NCI-H2081 treated with DMSO at 0.1 percent for 48 hours (cell line): ENCODE measurements around the gene SLAMF7.
"Not testable (repeated sequence)": the region's sequence is repeated elsewhere in the genome, so short reads cannot be mapped to it uniquely, and the experiment has no call there.

Source experiments
- DNase-seq: peaks from one replicate; lab custom pipeline; 2025; lab: John Stamatoyannopoulos, UW

The SLAMF7 gene

DNA sequence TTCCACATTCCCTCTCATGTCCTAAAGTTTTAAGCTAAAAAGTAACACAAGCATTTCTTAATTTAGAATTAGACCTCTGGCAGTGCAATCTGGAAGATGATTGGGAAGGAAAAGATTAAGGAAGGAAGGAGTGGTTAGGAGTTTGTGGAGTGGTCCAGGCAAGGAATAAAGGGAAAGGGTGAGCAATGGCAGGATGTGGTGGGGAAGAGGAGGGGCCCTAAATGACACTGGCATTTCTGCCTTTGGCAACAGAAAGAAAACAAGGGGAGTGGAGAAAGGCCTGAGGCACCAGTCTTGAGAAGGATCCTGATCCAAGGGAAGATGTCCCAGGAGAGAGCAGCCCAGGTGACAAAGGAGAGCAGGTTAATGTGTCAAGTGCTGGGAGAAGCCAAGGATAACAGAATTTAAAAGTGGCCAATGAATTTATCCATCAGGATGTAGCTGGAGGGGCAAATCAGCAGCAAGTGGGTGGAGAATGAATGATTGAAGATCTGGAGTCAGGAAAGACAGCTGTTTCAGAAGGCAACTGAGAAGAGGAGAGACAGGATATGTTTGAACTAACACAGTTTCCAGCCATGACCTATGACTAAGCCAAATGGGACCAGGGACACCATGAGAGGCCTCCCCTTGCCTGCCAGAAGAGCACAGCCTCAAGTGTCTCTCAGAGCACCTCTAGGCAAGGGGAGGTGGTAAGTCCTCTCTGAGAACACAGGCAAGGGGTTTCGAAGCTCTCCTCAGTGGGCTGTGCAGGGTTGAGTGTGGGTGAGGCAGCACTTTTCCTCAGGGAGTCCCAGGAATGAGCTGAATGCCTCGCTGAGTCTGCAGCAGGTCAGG lies 36.1 kb downstream of the SLAMF7 start:
- DNase-seq, result no peak

DNA sequence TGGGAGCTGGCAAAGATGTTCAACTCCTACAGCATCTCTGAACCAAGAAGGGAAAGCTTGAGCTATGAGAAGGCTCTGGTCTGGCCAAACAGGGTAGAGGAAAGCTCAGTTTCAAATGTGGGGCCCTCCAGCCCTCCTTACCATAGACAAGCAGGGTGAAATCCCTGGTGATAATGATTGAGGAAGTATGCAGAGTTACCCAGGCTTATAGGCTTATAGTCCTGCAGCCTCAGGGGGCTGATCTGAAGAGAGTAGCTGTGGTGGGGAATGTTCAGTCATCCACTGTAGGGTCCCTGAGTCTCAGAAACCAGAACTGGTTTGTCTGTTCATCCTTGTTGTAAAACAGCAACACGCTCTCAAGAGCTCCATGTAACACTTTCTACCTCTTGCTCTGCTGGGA lies 37.1 kb downstream of the SLAMF7 start:
- no peak for DNase-seq

DNA sequence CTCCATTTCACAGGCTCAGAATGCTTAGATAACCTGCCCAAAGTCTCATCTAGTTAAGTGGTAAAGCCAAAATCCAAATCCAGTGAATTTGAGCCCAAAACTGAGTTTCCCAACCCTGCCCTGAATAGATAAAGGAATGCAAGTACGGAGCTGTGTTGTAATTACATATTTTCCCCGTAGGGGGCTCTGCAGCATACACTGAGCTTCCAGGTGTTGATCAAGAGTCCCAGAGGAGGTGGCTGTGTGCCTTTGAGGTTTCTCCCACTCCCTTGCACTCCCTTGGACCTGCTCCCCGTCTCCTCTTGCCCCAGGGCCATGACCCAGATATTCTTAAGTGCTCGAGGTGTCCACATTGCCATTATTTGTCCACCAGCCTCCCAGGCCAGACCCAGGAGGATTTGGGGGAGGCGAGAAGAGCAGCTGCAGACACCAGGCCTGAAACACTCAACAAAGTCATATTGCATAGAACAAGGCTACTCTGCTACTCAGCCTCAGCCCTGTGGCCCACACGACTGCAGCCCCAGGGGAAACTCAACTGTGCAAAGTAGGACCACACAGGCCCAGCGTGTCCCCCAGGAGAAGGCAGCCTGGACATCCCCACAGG lies 38.5 kb downstream of the SLAMF7 start:
- no peak for DNase-seq

DNA sequence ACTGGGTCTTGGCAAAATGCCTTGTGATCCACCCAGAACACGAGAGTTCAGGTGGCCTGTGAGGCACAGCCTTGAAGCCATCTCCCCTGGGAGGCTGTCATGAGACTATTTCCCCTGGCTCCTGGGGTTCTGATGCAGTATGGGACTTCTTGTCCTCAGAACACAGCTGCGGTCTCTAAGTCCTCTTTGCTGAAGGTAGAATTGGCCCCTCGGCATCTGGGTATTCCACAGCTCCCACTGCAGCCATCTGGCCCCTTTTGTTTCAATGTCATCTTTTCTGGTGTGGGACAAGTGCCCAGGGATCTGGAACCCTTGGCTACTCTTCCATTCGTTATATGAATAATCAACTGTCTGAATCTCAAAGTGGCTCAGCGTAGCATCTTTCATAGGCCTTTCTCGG lies 39.9 kb downstream of the SLAMF7 start:
- DNase-seq, result no peak

DNA sequence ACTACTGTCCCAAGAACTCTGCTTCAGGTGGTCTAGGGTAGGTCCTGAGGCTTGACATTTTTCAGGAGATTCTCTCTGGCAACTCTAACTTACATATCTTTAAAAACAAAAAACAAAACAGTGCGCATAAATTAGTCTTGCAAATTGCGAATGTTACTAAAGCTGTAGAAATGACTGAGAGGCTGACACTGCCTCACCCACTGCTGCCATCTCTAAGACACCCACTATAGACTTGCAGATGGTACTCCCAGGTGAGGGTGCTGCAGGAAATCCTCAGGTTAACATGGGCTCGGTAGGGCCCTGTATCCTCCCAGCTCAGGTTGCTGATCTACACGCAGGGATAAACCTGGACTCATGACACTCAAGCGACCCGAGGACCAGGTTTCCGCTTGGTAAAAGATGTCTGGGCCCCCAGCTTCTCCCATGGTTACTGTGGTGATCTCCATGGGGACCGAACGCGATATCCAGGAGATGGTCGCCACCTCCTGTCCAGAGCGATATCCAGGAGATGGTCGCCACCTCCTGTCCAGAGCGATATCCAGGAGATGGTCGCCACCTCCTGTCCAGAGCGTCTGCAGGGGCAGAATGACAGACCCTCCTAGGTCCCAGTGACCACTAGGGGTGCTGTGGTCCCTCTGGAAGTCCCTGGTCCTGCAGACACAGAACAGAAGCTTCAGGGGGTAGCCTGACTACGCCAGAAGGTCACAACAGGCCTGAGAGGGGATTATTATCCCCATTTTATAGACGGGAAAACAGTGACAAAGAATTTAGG lies 40.8 kb downstream of the SLAMF7 start:
- no peak for DNase-seq

DNA sequence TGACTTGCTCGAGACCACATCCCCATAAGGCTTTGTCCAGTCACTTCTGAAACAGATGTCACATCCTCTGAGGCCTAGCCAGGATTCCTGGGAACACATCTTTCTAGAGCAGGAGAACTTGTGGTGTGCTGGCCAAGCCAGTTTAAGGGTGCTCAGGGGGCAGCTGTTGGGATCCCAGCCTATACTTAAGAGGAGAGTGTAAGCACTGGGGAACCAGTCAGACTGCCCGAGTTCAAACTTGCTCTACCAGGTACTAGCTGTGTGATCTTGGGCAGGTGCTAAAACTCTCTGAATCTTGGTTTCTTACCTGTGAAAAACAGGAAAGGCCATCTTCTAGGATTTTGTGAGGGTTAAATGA lies 41.3 kb downstream of the SLAMF7 start:
- no peak for DNase-seq

DNA sequence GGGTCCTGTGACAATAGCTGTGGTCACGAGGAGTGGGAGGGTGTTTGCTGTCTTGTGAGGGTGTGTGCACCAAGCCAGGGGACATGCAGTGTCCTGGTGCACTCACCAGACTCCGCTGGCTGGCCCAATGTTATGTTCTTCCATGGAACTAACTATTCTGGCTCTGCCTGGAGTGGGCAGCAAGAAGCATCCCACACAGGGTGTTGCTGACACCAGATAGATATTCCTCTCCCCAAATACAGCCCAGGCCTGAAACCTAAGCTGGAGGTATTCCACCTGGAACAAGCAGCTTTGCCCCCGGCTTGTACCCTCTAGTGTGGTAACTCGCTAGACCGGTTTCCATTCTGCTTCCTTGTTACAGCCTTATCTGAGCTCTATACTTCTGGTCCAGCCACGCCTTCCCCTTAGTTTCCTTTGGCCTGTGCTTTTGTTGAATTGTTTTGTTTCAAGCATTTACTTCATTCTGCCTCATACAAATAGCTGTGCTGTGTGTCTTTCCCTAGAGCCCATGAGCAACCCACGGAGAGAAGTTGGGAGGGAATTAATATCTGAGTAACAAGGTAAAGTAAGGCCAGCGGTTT lies 42.2 kb downstream of the SLAMF7 start:
- no peak for DNase-seq

DNA sequence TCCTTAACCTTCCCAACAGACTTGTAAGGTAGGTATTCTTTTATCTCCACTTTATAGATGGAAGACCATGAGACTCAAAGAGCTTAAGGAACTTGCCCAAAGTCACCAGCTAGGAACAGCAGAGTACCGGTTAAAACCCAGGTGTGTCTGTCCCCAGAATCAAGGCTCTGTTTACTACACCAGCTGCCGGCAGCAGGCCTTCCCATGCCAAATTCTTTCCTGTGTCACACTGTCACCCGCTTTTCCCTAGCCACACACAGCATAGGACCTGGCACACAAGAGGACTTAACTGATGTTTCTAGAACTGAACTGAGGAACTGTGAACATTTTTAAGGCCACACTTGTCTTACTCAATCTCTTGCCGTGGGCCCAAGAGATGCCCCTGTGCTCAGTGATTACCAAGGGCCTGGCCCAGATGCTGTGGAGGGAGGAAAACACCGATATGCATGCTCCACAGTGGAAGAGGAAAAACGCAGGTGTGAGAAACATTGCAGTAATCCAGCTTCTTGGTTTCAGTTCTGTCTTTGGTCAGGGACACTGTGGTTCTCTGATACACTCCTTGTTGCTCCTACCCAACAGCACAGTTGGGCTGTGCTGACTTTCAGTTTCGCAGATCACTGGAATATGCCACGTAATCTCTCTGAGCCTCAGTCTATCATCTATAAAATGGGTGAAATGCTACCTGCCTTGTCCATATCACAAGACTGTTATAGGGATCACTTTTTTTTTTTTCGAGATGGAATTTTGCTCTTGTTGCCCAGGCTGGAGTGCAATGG lies 43.1 kb downstream of the SLAMF7 start:
- no peak for DNase-seq

DNA sequence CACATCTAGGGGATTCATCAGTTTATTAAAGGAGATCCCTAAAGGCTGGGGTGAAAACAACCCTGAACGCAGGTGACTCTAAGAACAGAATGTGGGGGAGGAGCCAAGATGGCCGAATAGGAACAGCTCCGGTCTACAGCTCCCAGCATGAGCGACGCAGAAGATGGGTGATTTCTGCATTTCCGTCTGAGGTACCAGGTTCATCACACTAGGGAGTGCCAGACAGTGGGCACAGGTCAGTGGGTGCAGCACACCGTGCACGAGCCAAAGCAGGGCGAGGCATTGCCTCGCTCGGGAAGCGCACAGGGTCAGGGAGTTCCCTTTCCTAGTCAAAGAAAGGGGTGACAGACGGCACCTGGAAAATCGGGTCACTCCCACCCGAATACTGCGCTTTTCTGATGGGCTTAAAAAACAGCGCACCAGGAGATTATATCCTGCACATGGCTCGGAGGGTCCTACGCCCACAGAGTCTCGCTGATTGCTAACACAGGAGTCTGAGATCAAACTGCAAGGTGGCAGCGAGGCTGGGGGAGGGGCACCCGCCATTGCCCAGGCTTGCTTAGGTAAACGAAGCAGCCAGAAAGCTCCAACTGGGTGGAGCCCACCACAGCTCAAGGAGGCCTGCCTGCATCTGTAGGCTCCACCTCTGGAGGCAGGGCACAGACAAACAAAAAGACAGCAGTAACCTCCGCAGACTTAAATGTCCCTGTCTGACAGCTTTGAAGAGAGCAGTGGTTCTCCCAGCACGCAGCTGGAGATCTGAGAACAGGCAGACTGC lies 44.1 kb downstream of the SLAMF7 start:
- not testable (repeated sequence) for DNase-seq

DNA sequence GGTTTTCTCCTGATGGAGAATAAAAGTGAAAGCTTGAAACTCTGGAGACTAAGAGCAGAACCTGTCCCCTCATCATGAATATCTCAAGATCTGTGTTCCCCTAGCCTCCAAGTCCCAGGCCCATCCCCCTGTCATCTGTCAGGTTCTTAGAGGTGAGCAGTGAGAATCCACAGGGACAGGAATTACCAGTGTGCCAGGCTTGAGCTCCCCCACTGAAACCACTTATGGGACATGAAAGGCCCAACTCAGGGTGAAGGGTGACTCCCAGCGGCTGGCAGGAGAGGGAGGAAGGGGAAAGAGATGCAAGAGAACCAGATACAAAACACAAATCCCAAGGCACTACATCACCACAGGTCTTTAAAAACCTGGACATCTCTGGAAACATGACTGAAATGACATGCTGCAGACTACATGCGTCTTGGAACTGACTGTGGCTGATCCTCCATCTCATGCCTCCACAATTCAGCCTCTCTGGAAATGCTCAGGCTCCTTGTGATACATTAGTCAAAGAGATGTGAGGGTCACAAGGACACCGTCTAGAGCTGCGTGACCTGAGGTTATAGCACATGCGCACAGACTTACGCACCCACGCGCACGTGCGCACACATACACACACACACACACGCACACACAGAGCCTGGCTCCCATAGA lies 50.1 kb downstream of the SLAMF7 start:
- DNase-seq, result no peak

DNA sequence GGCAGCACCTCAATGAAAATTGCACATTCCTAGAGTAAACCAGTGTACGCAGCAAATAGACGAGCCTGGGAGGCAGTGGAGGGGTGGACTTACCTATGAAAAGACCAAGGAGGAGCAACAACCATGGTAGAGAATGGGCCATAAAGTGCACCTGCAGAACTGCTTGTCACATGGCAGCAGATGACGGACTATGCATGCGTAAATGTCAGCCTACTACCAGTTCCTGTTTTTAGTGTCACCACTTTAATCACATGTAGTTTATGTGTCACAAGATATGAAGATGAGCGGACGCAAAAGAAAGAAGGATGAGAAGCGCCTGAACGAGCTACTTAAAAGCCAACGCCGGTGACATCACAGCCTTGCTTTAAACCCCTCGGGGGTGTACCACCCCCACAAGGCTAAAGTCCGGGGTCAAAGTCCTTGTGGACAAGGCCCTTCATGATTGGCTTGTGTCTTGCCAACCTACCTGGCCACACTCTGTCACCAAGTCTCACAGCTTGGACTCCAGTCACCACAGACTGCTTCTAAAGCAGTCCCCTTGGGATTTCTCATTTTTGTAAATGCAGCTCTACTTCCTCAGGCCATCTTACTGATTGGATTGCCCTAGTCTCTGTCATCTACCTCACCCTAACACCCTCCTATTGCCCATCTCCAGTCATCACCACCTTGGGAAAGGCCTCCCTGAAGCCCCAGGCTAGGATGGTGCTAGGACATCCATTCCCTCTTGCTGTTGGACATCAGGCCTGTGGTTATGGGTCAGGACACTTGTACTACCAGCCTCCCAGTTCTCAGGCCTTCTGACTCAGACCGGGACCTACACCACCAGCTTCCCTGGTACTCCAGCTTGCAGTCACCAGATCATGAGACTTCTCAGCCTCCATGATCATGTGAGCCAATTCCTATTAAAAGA lies 50.9 kb downstream of the SLAMF7 start:
- DNase-seq, result no peak

DNA sequence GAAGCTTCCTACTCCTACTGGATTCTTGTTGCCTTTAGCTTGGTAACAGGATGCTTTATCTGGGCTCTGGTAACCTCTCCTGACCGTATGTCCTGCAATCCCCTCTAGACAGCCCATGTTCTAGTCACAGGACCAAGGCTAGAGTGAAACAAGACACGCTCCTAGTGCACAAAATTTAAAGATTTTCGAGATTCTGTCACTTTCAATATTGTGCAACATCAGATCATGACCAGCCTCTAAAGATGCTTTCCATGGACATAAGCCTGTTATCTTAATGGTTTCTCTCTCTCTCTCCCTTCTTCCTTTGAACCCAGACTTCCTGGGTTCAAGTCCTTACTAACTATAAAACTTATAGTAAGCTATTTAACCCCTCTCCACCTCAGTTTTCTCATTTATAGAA lies 55.3 kb downstream of the SLAMF7 start:
- DNase-seq, result no peak

DNA sequence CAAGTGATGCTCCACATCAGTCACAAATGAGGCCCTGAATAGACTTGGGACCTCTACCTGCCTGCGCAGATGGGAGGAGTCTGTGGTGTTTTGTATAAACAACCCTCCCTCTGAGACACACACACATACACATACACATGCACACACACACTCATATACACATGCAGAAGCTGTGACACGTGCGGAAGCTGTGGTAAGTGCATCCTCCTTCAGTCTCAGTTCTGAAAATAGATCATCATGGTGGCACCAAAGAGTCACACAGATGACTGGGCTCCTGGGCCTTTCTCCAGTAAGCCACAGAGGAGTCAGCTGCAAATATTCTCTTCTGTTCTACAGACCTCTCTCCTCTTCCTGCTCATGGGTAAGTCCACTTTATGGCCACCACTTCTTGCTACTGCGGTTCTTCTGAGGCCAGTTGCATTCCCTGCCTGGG lies 56.9 kb downstream of the SLAMF7 start, which contains the start of gene LY9:
LY9 (plus strand) TSS at position 224 of the 433 bp plus-strand sequence; CDS start at position 238, 14 bp downstream.
- DNase-seq, result no peak

DNA sequence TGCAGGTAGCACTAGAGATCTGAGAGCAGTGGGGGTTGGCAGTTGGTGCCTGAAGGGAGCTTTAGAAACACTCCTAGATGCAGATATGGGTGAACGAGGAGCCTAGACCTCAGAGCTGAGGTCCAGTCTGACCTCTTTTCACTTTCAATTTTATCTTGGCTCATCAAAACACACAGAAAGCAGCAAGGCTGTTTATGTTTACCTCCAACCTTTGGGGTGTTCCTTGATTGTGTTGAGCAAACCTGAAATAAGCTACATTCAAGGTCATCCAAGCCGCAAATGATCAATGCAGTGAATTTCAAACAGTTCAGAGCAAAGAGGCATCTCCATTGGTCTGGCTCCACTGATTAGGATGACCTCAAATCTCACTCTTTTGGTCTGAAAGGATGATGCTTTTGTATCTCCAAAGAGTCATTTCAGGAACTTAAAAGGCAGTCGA lies 58.2 kb downstream of the SLAMF7 start:
- no peak for DNase-seq

DNA sequence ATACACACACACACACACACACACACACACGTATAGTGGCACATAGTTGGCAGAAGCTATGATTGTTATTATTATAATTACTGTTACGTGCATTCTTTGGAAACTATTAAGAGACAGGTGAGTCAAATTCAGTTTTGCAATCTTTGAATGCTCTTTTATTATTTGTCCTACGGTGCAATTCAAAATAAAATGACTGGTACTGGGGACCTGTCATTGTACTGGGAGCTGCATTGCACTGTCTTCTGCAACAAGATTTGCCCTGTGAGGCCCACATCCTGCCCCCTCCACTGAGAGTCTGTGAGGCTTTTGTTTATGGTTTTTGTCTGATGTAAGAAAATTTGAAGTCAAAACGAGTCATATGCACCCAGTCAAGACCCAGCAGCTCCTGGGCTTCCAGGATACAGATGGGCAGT lies 58.8 kb downstream of the SLAMF7 start:
- DNase-seq, result no peak

DNA sequence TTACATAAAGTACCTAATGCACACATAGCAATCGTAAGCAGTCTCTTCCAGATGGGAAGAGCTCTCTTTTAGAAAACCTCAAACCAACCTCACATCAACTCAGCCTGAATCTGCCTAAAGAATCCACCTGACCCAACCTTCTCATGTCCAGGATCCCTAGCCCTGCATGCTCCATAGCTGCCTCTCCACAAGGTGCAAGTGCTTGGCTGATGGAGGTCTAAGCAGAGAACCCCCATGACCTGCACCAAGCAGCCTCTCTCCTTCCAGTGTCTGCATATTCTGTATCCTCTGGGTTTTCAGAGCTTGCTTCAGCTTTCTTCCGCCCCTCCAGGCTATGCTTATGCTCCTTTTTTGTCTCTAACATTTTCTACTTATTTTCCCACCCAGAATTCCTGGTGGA lies 59.4 kb downstream of the SLAMF7 start:
- DNase-seq, result no peak

DNA sequence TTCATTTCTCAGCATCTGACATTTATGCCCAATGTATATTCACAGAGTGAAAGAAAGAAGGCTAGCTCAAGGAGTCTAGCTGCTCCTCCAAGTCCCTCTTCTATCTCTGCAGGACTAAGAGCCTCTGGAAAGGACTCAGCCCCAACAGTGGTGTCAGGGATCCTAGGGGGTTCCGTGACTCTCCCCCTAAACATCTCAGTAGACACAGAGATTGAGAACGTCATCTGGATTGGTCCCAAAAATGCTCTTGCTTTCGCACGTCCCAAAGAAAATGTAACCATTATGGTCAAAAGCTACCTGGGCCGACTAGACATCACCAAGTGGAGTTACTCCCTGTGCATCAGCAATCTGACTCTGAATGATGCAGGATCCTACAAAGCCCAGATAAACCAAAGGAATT lies 60.6 kb downstream of the SLAMF7 start:
- DNase-seq, result no peak

DNA sequence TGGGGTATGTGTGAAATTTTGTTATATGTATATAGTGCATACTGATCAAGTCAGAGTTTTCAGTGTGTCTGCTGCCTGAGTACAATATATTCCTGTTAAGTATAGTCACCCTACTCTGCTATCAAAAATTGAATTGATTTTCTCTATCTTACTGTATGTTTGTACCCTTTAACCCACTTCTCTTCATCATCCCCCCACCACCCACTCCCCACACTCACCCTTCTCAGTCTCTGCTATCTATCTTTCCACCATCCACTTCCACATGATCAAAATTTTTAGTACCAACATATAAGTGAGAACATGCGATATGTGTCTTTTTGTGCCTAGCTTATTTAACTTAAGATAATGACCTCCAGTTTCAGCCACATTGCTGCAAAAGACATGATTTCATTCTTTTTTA lies 61.1 kb downstream of the SLAMF7 start:
- DNase-seq, result no peak
